WTC11 (cell line): Measurements from ENCODE around the gene SDK2. TPM values are rescaled to one million over a fixed set of nuclear protein-coding genes. Genes with fewer than 3 reads are reported as not detected.

Source experiments
- ATAC-seq: fragments of 200-7000 bp; cut with Tn5 transposase; 2 replicates; pipeline ENCODE4 v1.10.0; 2021; ENCODE audit warnings: mild to moderate bottlenecking, moderate library complexity
- CTCF ChIA-PET: fragments of 300-600 bp; sonication (Branson Sonifier 250); formaldehyde crosslinking; loops from one replicate; lab custom pipeline; 2021; ENCODE audit warnings: antibody characterized with exemption; lab: Charles Lee
- POLR2A ChIA-PET: fragments of 350-600 bp; sonication (Branson Sonifier 250); formaldehyde crosslinking; loops from one replicate; lab custom pipeline; 2021; ENCODE audit warnings: antibody characterized with exemption; lab: Charles Lee
- DNase-seq: peaks from one replicate; pipeline ENCODE4 v3.0.0; 2021; ENCODE audit warnings: low spot score
- H3K27ac Mint-ChIP-seq: 2 replicates; pipeline ENCODE4 v1.8.0; 2021; ENCODE audit warnings: mixed read lengths
- H3K27me3 Mint-ChIP-seq: 2 replicates; pipeline ENCODE4 v1.8.0; 2021; ENCODE audit warnings: low read depth, mild to moderate bottlenecking, moderate library complexity, mixed read lengths
- H3K36me3 Mint-ChIP-seq: 2 replicates; pipeline ENCODE4 v1.8.0; 2021; ENCODE audit warnings: mixed read lengths
- H3K4me1 Mint-ChIP-seq: 2 replicates; pipeline ENCODE4 v1.8.0; 2022; ENCODE audit warnings: mixed read lengths
- H3K4me3 Mint-ChIP-seq: 2 replicates; pipeline ENCODE4 v1.8.0; 2021; ENCODE audit warnings: mild to moderate bottlenecking, moderate library complexity, mixed read lengths
- H3K9me3 Mint-ChIP-seq: 2 replicates; pipeline ENCODE4 v1.8.0; 2021; ENCODE audit warnings: mixed read lengths
- AFF4 ChIP-seq: sonication (generic); formaldehyde crosslinking; IDR thresholded peaks from 2 replicates; pipeline ENCODE4 v1.8.1; 2023; ENCODE audit warnings: mild to moderate bottlenecking, missing genetic modification reagents, borderline replicate concordance
- ATF6 ChIP-seq: sonication (generic); formaldehyde crosslinking; IDR thresholded peaks from 2 replicates; pipeline ENCODE4 v1.8.1; 2023; ENCODE audit warnings: mild to moderate bottlenecking, missing genetic modification reagents
- ELF4 ChIP-seq: sonication (generic); formaldehyde crosslinking; IDR thresholded peaks from 2 replicates; pipeline ENCODE4 v1.8.1; 2022; ENCODE audit warnings: low read depth, mild to moderate bottlenecking, moderate library complexity, missing genetic modification reagents
- FOXP4 ChIP-seq: sonication (generic); formaldehyde crosslinking; IDR thresholded peaks from 2 replicates; pipeline ENCODE4 v1.8.0; 2022; ENCODE audit warnings: mild to moderate bottlenecking, missing genetic modification reagents
- GRHL2 ChIP-seq: fragments of 250-450 bp; sonication (Bioruptor Pico); IDR thresholded peaks from 2 replicates; pipeline ENCODE4 v1.8.0; 2022; ENCODE audit warnings: mild to moderate bottlenecking, moderate library complexity; ENCODE audit not compliant: insufficient replicate concordance, severe bottlenecking
- GTF2I ChIP-seq: fragments of 250-450 bp; sonication (Bioruptor Pico); conservative IDR thresholded peaks from 2 replicates; pipeline ENCODE4 v1.4.0; 2021; ENCODE audit warnings: mild to moderate bottlenecking
- HMGA2 ChIP-seq: fragments of 250-450 bp; sonication (Bioruptor Pico); IDR thresholded peaks from 2 replicates; pipeline ENCODE4 v1.4.0; 2021; ENCODE audit warnings: mild to moderate bottlenecking, moderate library complexity
- KAT7 ChIP-seq: sonication (generic); formaldehyde crosslinking; IDR thresholded peaks from 2 replicates; pipeline ENCODE4 v1.8.1; 2023; ENCODE audit warnings: missing genetic modification reagents, mild to moderate bottlenecking, borderline replicate concordance
- NR2C2 ChIP-seq: sonication (generic); formaldehyde crosslinking; IDR thresholded peaks from 2 replicates; pipeline ENCODE4 v1.8.0; 2022; ENCODE audit warnings: mild to moderate bottlenecking, missing genetic modification reagents
- NR3C1 ChIP-seq: sonication (generic); formaldehyde crosslinking; conservative IDR thresholded peaks from 2 replicates; pipeline ENCODE4 v1.8.1; 2023; ENCODE audit warnings: low read depth, mild to moderate bottlenecking, missing genetic modification reagents
- OVOL2 ChIP-seq: fragments of 250-450 bp; sonication (Bioruptor Pico); IDR thresholded peaks from 2 replicates; pipeline ENCODE4 v1.9.0; 2021; ENCODE audit warnings: mild to moderate bottlenecking, borderline replicate concordance
- SOX15 ChIP-seq: fragments of 250-450 bp; sonication (Bioruptor Pico); IDR thresholded peaks from 2 replicates; pipeline ENCODE4 v1.9.0; 2021; ENCODE audit warnings: mild to moderate bottlenecking
- TEAD4 ChIP-seq: sonication (generic); formaldehyde crosslinking; IDR thresholded peaks from 2 replicates; pipeline ENCODE4 v1.8.0; 2022; ENCODE audit warnings: mild to moderate bottlenecking, missing genetic modification reagents
- ZNF138 ChIP-seq: sonication (generic); formaldehyde crosslinking; conservative IDR thresholded peaks from 2 replicates; pipeline ENCODE4 v1.8.1; 2022; ENCODE audit warnings: mild to moderate bottlenecking, moderate library complexity, missing genetic modification reagents
- ZNF232 ChIP-seq: sonication (generic); formaldehyde crosslinking; IDR thresholded peaks from 2 replicates; pipeline ENCODE4 v1.8.0; 2022; ENCODE audit warnings: mild to moderate bottlenecking, missing genetic modification reagents
- ZNF671 ChIP-seq: fragments of 250-450 bp; sonication (Bioruptor Pico); IDR thresholded peaks from 2 replicates; pipeline ENCODE4 v1.8.0; 2021; ENCODE audit warnings: mild to moderate bottlenecking
- ZSCAN18 ChIP-seq: fragments of 250-450 bp; sonication (Bioruptor Pico); IDR thresholded peaks from 2 replicates; pipeline ENCODE4 v2.1.2; 2022; ENCODE audit warnings: mild to moderate bottlenecking, moderate library complexity
- total RNA-seq: library from RNA; stranded (reverse); gene quantifications from 3 replicates; pipeline ENCODE4 v1.2.3, GENCODE V29; 2021
- TF ChIP-seq, protein P1 (sequence below): sonication (generic); formaldehyde crosslinking; IDR thresholded peaks from 2 replicates; pipeline ENCODE4 v1.8.1; 2022; ENCODE audit warnings: mild to moderate bottlenecking, missing genetic modification reagents, moderate library complexity, borderline replicate concordance
- TF ChIP-seq, protein P2 (sequence below): fragments of 250-450 bp; sonication (Bioruptor Pico); IDR thresholded peaks from 2 replicates; pipeline ENCODE4 v1.9.0; 2021; ENCODE audit warnings: moderate library complexity, mild to moderate bottlenecking, inconsistent platforms, borderline replicate concordance
- TF ChIP-seq, protein P3 (sequence below): sonication (generic); formaldehyde crosslinking; IDR thresholded peaks from 2 replicates; pipeline ENCODE4 v1.8.0; 2022; ENCODE audit warnings: mild to moderate bottlenecking, missing genetic modification reagents

The SDK2 gene
- total RNA-seq, 1 experiment from 2014 or later, result 14.8 TPM

DNA sequence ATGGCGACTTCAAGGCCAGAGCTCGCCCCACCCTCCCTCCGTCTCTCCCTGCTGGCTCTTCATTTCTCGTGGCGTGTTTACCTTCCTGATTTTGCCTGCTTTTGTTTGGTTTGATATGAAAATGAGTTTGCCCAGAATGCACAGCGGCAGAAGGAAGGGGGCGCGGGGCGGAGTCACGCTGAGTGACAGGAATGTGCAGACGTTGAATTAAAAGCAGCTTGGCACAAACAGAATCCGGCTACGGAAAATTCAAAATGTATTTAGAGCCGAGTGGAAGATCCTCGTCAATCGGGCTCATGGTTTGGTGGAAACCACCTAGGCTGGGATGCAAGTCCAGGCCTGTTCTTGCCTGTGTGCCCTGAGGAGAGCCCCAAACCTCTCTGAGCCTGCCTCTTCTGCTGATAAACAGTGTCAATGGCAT, 102.7 kb downstream of the SDK2 start:
- no peaks in the 10 kb centered on the region for H3K27me3 Mint-ChIP-seq
- H3K9me3 Mint-ChIP-seq, result no peaks in the 10 kb centered on the region
- H3K36me3 Mint-ChIP-seq, result no peaks in the 10 kb centered on the region
- H3K27ac Mint-ChIP-seq, result peak overlapping the region; percentile 71
- H3K4me1 Mint-ChIP-seq, result peaks cover 48% of the 10 kb centered on the region
- ChIA-PET CTCF (interaction anchor here (1.1 to 1.3 kb wide), 4 partner anchors 9 to 63 kb away, joined by 3 to 7 read pairs (median 3); no protein-coding TSS in a partner anchor), POLR2A (no interaction called here)
- no peak for TF ChIP-seq ELF4
- TF ChIP-seq NR3C1, result no peak
- TF ChIP-seq, protein P1, sequence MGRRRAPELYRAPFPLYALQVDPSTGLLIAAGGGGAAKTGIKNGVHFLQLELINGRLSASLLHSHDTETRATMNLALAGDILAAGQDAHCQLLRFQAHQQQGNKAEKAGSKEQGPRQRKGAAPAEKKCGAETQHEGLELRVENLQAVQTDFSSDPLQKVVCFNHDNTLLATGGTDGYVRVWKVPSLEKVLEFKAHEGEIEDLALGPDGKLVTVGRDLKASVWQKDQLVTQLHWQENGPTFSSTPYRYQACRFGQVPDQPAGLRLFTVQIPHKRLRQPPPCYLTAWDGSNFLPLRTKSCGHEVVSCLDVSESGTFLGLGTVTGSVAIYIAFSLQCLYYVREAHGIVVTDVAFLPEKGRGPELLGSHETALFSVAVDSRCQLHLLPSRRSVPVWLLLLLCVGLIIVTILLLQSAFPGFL (CRISPR knock-in tag), result no peak
- no peak for TF ChIP-seq FOXP4 (CRISPR knock-in tag)
- TF ChIP-seq TEAD4 (CRISPR knock-in tag), result no peak
- H3K4me3 Mint-ChIP-seq, result no peak overlapping the region
- ATAC-seq (no peak), DNase-seq (no peak)

- H3K4me1 Mint-ChIP-seq, result peaks cover 46% of the 10 kb centered on the region
- ChIA-PET CTCF (interaction anchor here (1.1 to 1.3 kb wide), 3 partner anchors 9 to 62 kb away, joined by 3 to 7 read pairs (median 3); no protein-coding TSS in a partner anchor), POLR2A (no interaction called here)
- no peak overlapping the region for H3K4me3 Mint-ChIP-seq
- no peaks in the 10 kb centered on the region for H3K36me3 Mint-ChIP-seq
- DNase-seq (no peak), ATAC-seq (no peak; the same call in 1 of the 2 replicates)
- H3K27ac Mint-ChIP-seq, result no peak overlapping the region
- no peaks in the 10 kb centered on the region for H3K9me3 Mint-ChIP-seq
- TF ChIP-seq ZNF671 (CRISPR knock-in tag) (no peak), KAT7 (CRISPR knock-in tag) (no peak)
- TF ChIP-seq, protein P2, sequence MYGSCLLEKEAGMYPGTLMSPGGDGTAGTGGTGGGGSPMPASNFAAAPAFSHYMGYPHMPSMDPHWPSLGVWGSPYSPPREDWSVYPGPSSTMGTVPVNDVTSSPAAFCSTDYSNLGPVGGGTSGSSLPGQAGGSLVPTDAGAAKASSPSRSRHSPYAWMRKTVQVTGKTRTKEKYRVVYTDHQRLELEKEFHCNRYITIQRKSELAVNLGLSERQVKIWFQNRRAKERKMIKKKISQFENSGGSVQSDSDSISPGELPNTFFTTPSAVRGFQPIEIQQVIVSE (CRISPR knock-in tag), result no peak
- H3K27me3 Mint-ChIP-seq, result no peaks in the 10 kb centered on the region
These were observed 103.1 kb downstream of the SDK2 start for GRCh38 chr17:73541111-73541510.

GRCh38 chr17:73539166-73539565, 105.1 kb downstream of the SDK2 start:
- no peak overlapping the region for H3K4me3 Mint-ChIP-seq
- no peaks in the 10 kb centered on the region for H3K36me3 Mint-ChIP-seq
- no peak overlapping the region for H3K27ac Mint-ChIP-seq
- no peaks in the 10 kb centered on the region for H3K27me3 Mint-ChIP-seq
- ChIA-PET POLR2A (no interaction called here), CTCF (no interaction called here)
- peaks cover 38% of the 10 kb centered on the region for H3K4me1 Mint-ChIP-seq
- ATAC-seq (no peak), DNase-seq (no peak)
- no peaks in the 10 kb centered on the region for H3K9me3 Mint-ChIP-seq
- TF ChIP-seq ZNF138 (CRISPR knock-in tag), result no peak
- no peak for TF ChIP-seq AFF4
- TF ChIP-seq ZSCAN18 (CRISPR knock-in tag), result no peak
- TF ChIP-seq HMGA2 (CRISPR knock-in tag), result no peak
- TF ChIP-seq, protein P3, sequence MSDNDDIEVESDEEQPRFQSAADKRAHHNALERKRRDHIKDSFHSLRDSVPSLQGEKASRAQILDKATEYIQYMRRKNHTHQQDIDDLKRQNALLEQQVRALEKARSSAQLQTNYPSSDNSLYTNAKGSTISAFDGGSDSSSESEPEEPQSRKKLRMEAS (CRISPR knock-in tag), result no peak
- TF ChIP-seq NR2C2 (CRISPR knock-in tag), result no peak
- TF ChIP-seq ZNF232 (CRISPR knock-in tag), result no peak
- no peak for TF ChIP-seq SOX15 (CRISPR knock-in tag)
- TF ChIP-seq OVOL2, result no peak
- no peak for TF ChIP-seq ATF6
- no peak for TF ChIP-seq GRHL2 (CRISPR knock-in tag)
- no peak for TF ChIP-seq TEAD4 (CRISPR knock-in tag)
- TF ChIP-seq, protein P2 (CRISPR knock-in tag), result no peak
- no peak for TF ChIP-seq GTF2I (CRISPR knock-in tag)
